H9 (cell line): ENCODE measurements around the gene PXN. TPM values are rescaled to one million over a fixed set of nuclear protein-coding genes. Genes with fewer than 3 reads are reported as not detected.

Source experiments
- DNase-seq: peaks from one replicate; pipeline ENCODE4 v3.0.0-alpha.2; 2017
- H2AFZ ChIP-seq: one replicate; pipeline ENCODE4 v1.6.1; 2013; ENCODE audit warnings: mild to moderate bottlenecking, low read length, control low read depth, moderate library complexity
- H2AK5ac ChIP-seq: 2 replicates; pipeline ENCODE4 v1.6.1; 2013; ENCODE audit warnings: low read length, control low read depth, mixed read lengths; ENCODE audit not compliant: insufficient read length
- H2BK120ac ChIP-seq: one replicate; pipeline ENCODE4 v1.6.1; 2013; ENCODE audit warnings: low read depth, mild to moderate bottlenecking, low read length, control low read depth, inconsistent platforms; ENCODE audit not compliant: poor library complexity, severe bottlenecking
- H2BK12ac ChIP-seq: 2 replicates; pipeline ENCODE4 v1.6.1; 2013; ENCODE audit warnings: low read length, control low read depth, mixed read lengths, low read depth; ENCODE audit not compliant: insufficient read length
- H2BK15ac ChIP-seq: 2 replicates; pipeline ENCODE4 v1.6.1; 2013; ENCODE audit warnings: low read depth, low read length, control low read depth
- H2BK20ac ChIP-seq: one replicate; pipeline ENCODE4 v1.6.1; 2013; ENCODE audit warnings: low read depth, mild to moderate bottlenecking, low read length, control low read depth, inconsistent platforms; ENCODE audit not compliant: poor library complexity, severe bottlenecking
- H2BK5ac ChIP-seq: 2 replicates; pipeline ENCODE4 v1.6.1; 2013; ENCODE audit warnings: low read length, control low read depth, mixed read lengths; ENCODE audit not compliant: insufficient read length
- H3K14ac ChIP-seq: 2 replicates; pipeline ENCODE4 v1.6.1; 2013; ENCODE audit warnings: low read length, control low read depth; ENCODE audit not compliant: insufficient read depth
- H3K18ac ChIP-seq: 2 replicates; pipeline ENCODE4 v1.6.1; 2013; ENCODE audit warnings: low read depth, mild to moderate bottlenecking, mixed read lengths, low read length, control low read depth; ENCODE audit not compliant: insufficient read length
- H3K23ac ChIP-seq: 2 replicates; pipeline ENCODE4 v1.6.1; 2013; ENCODE audit warnings: low read length, control low read depth, mixed read lengths, low read depth; ENCODE audit not compliant: insufficient read length
- H3K23me2 ChIP-seq: 2 replicates; pipeline ENCODE4 v1.6.1; 2013; ENCODE audit warnings: low read depth, mild to moderate bottlenecking, mixed read lengths, low read length, control low read depth; ENCODE audit not compliant: insufficient read length, poor library complexity, severe bottlenecking
- H3K27ac ChIP-seq: 2 replicates; pipeline ENCODE4 v1.5.1; 2013; ENCODE audit warnings: low read length, control low read depth, mixed read lengths, low read depth; ENCODE audit not compliant: insufficient read length
- H3K27me3 ChIP-seq: 2 replicates; pipeline ENCODE4 v1.6.1; 2013; ENCODE audit warnings: low read length, control low read depth, inconsistent platforms; ENCODE audit not compliant: insufficient read depth
- H3K4ac ChIP-seq: 2 replicates; pipeline ENCODE4 v1.6.1; 2013; ENCODE audit warnings: low read depth, mild to moderate bottlenecking, control low read depth, inconsistent platforms, low read length, moderate library complexity
- H3K4me1 ChIP-seq: 2 replicates; pipeline ENCODE4 v1.6.1; 2013; ENCODE audit warnings: low read length, control low read depth, inconsistent platforms; ENCODE audit not compliant: insufficient read depth
- H3K4me2 ChIP-seq: 2 replicates; pipeline ENCODE4 v1.6.1; 2013; ENCODE audit warnings: low read length, control low read depth, mixed read lengths; ENCODE audit not compliant: insufficient read length, insufficient read depth
- H3K56ac ChIP-seq: 2 replicates; pipeline ENCODE4 v1.6.1; 2013; ENCODE audit warnings: low read depth, mild to moderate bottlenecking, mixed read lengths, low read length, control low read depth; ENCODE audit not compliant: insufficient read length
- H3K79me1 ChIP-seq: 2 replicates; pipeline ENCODE4 v1.6.1; 2013; ENCODE audit warnings: low read depth, mild to moderate bottlenecking, moderate library complexity, low read length, control low read depth, inconsistent platforms; ENCODE audit not compliant: insufficient read depth, poor library complexity, severe bottlenecking
- H3K79me2 ChIP-seq: 2 replicates; pipeline ENCODE4 v1.6.1; 2013; ENCODE audit warnings: low read length, control low read depth, inconsistent platforms; ENCODE audit not compliant: insufficient read depth
- H3K9ac ChIP-seq: 2 replicates; pipeline ENCODE4 v1.6.1; 2013; ENCODE audit warnings: low read length, control low read depth, mixed read lengths; ENCODE audit not compliant: insufficient read length; ENCODE audit errors: extremely low read depth
- H3K9me3 ChIP-seq: one replicate; pipeline ENCODE4 v1.6.1; 2013; ENCODE audit warnings: low read depth, low read length, inconsistent platforms; ENCODE audit not compliant: control insufficient read depth
- H3T11ph ChIP-seq: one replicate; pipeline ENCODE4 v1.6.1; 2013; ENCODE audit warnings: mild to moderate bottlenecking, low read length, control low read depth, inconsistent platforms
- H4K20me1 ChIP-seq: one replicate; pipeline ENCODE4 v1.6.1; 2013; ENCODE audit not compliant: control insufficient read depth, insufficient read length, insufficient read depth
- H4K5ac ChIP-seq: 2 replicates; pipeline ENCODE4 v1.6.1; 2013; ENCODE audit warnings: low read depth, mild to moderate bottlenecking, mixed read lengths, low read length, control low read depth; ENCODE audit not compliant: insufficient read length
- H4K8ac ChIP-seq: replicated peaks from 2 replicates; pipeline ENCODE4 v1.6.1; 2013; ENCODE audit warnings: low read length, control low read depth, mixed read lengths, low read depth; ENCODE audit not compliant: insufficient read length
- H4K91ac ChIP-seq: 2 replicates; pipeline ENCODE4 v1.6.1; 2013; ENCODE audit warnings: low read depth, mild to moderate bottlenecking, moderate library complexity, mixed read lengths, low read length, control low read depth; ENCODE audit not compliant: insufficient read length
- H3K27ac Mint-ChIP-seq, 3 experiments: 2 replicates in 2 of 3; 3 replicates in 1 of 3; pipeline ENCODE4 v1.8.0; 2020 to 2021; ENCODE audit warnings: mixed read lengths in 3 of 3, mild to moderate bottlenecking in 1 of 3, moderate library complexity in 1 of 3
- H3K27me3 Mint-ChIP-seq: 2 replicates; pipeline ENCODE4 v1.8.0; 2021; ENCODE audit warnings: low read depth, mild to moderate bottlenecking, moderate library complexity, mixed read lengths
- H3K36me3 Mint-ChIP-seq, 3 experiments: 2 replicates in 2 of 3; 3 replicates in 1 of 3; pipeline ENCODE4 v1.8.0; 2020 to 2021; ENCODE audit warnings: low read depth in 3 of 3, mixed read lengths in 3 of 3; ENCODE audit not compliant: insufficient read depth in 1 of 3
- H3K4me1 Mint-ChIP-seq, 2 experiments: 2 replicates each; pipeline ENCODE4 v1.8.0; 2020; ENCODE audit warnings: mixed read lengths in 2 of 2
- H3K4me3 Mint-ChIP-seq, 2 experiments: 2 replicates in 1 of 2; 3 replicates in 1 of 2; pipeline ENCODE4 v1.8.0; 2020 to 2021; ENCODE audit warnings: mild to moderate bottlenecking in 2 of 2, mixed read lengths in 2 of 2, moderate library complexity in 1 of 2
- H3K9me3 Mint-ChIP-seq, 2 experiments: 2 replicates in 1 of 2; 3 replicates in 1 of 2; pipeline ENCODE4 v1.8.0; 2020; ENCODE audit warnings: mild to moderate bottlenecking in 2 of 2, mixed read lengths in 2 of 2, moderate library complexity in 1 of 2
- CTCF ChIP-seq: fragments of 200-600 bp; sonication (generic); conservative IDR thresholded peaks from 3 replicates; pipeline ENCODE4 v1.8.0; 2021; ENCODE audit warnings: antibody characterized with exemption, mild to moderate bottlenecking
- WGBS: extraction: QIAGEN DNeasy Blood & Tissue Kit; methylation state at CpG from one replicate; pipeline ENCODE4 v1.1.7; 2013; ENCODE audit warnings: missing lambda C conversion rate, low lambda C conversion rate, mixed read lengths; ENCODE audit not compliant: insufficient read length; ENCODE audit errors: extremely low coverage; 5-methylcytosine and 5-hydroxymethylcytosine counted together
- total RNA-seq: library from RNA; stranded (reverse); gene quantifications from 2 replicates; pipeline ENCODE4 v1.2.1, GENCODE V29; 2021

The PXN gene
- total RNA-seq, 1 experiment from 2014 or later = 92.8 TPM

- Histone ChIP-seq H2BK12ac (no peak overlapping the region), H4K8ac (no peak overlapping the region), H3K27me3 (no peaks in the 10 kb centered on the region), H3K18ac (no peak overlapping the region), H3K14ac (no peak overlapping the region), H3K23ac (no peak overlapping the region), H4K5ac (no peak overlapping the region), H3K4me2 (no peak overlapping the region), H3T11ph (no peak overlapping the region), H3K79me2 (no peaks in the 10 kb centered on the region), H4K91ac (no peak overlapping the region), H3K79me1 (no peaks in the 10 kb centered on the region), H3K4me1 (no peaks in the 10 kb centered on the region), H3K9ac (no peak overlapping the region), H3K23me2 (no peaks in the 10 kb centered on the region), H2BK15ac (no peak overlapping the region), H2BK20ac (no peak overlapping the region), H3K4ac (no peak overlapping the region), H2AFZ (no peak overlapping the region), H2BK5ac (no peak overlapping the region), H4K20me1 (no peaks in the 10 kb centered on the region), H3K9me3 (no peaks in the 10 kb centered on the region), H2AK5ac (no peak overlapping the region), H3K27ac (no peak overlapping the region), H3K56ac (no peak overlapping the region), H2BK120ac (no peak overlapping the region)
- no peak for TF ChIP-seq CTCF
- Mint-ChIP-seq H3K36me3 (peaks cover 42 to 86% (median 75%) of the 10 kb centered on the region in 3 experiments; a peak in 6 of 7 replicates), H3K9me3 (no peaks in the 10 kb centered on the region), H3K27me3 (no peaks in the 10 kb centered on the region), H3K27ac (no peak overlapping the region), H3K4me3 (no peak overlapping the region), H3K4me1 (no peaks in the 10 kb centered on the region)
- no peak for DNase-seq
- whole genome bisulfite sequencing = no CpG with 5 or more reads among the region's 3 CpGs
These were observed 93.5 kb downstream of the PXN start for GRCh38 chr12:120172053-120172452.
